Esophagus muscularis mucosa (tissue), 4 donors: ENCODE results near the gene DDX56. TPM values are rescaled to one million over a fixed set of nuclear protein-coding genes. Genes with fewer than 3 reads are reported as not detected.

ENCODE experiments used
- DNase-seq: peaks from one replicate; pipeline ENCODE4 v3.0.0-alpha.2; 2017; ENCODE audit errors: extremely low spot score
- H3K27ac ChIP-seq, 4 donors: fragments of 200-600 bp; sonication (generic); replicated peaks in 1 of 4; 1 replicate in 3 of 4; 2 replicates in 1 of 4; pipeline ENCODE4 v1.5.1; 2016 to 2019; ENCODE audit warnings: mild to moderate bottlenecking in 1 of 4
- H3K27me3 ChIP-seq, 4 donors: fragments of 200-600 bp; sonication (generic); one replicate each; pipeline versions ENCODE4 v1.5.1 to v1.6.0; 2016 to 2019
- H3K36me3 ChIP-seq, 4 donors: fragments of 200-600 bp; sonication (generic); one replicate each; pipeline ENCODE4 v1.5.1; 2016 to 2019
- H3K4me1 ChIP-seq, 4 donors: fragments of 200-600 bp; sonication (generic); one replicate each; pipeline ENCODE4 v1.5.1; 2016 to 2019
- H3K4me3 ChIP-seq, 4 donors: fragments of 200-600 bp; sonication (generic); 1 replicate in 2 of 4; 2 replicates in 2 of 4; pipeline ENCODE4 v1.5.1; 2016 to 2019; ENCODE audit warnings: mild to moderate bottlenecking in 4 of 4, moderate library complexity in 1 of 4
- H3K9me3 ChIP-seq, 4 donors: fragments of 200-600 bp; sonication (generic); 1 replicate in 3 of 4; 2 replicates in 1 of 4; pipeline ENCODE4 v1.5.1; 2016 to 2019
- EP300 ChIP-seq: sonication (generic); formaldehyde crosslinking; IDR thresholded peaks from one replicate; pipeline ENCODE4 v1.6.1; 2017; ENCODE audit warnings: antibody characterized with exemption
- POLR2A ChIP-seq: fragments of 450-650 bp; IDR thresholded peaks from one replicate; pipeline ENCODE4 v1.6.1; 2017; ENCODE audit warnings: antibody characterized with exemption, moderate library complexity, mild to moderate bottlenecking, low read depth
- POLR2AphosphoS5 ChIP-seq, 2 donors: sonication (generic); formaldehyde crosslinking; IDR thresholded peaks; one replicate each; pipeline ENCODE4 v1.6.1; 2017; ENCODE audit warnings: antibody characterized with exemption in 2 of 2
- WGBS: methylation state at CpG from one replicate; pipeline ENCODE4 v1.1.5; 2018; 5-methylcytosine and 5-hydroxymethylcytosine counted together
- intact Hi-C: fragments of 100-400 bp; cut with DNase I; formaldehyde crosslinking; loops from one replicate; pipeline ENCODE4 v1.15.1; 2023
- total RNA-seq, 4 donors: library from RNA; depleted of rRNA; stranded (reverse); fragments of >200 nt; gene quantifications; one replicate each; pipeline versions ENCODE4 v1.1.0 to v1.2.1, GENCODE V29; 2016
- TF ChIP-seq, protein P1 (sequence below), 3 experiments: fragments of 200-600 bp in 2 of 3; fragments of 450-650 bp in 1 of 3; sonication (generic) in 2 of 3; IDR thresholded peaks; one replicate each; pipeline ENCODE4 v1.5.1; 2017 to 2019; ENCODE audit warnings: antibody characterized with exemption in 3 of 3, mild to moderate bottlenecking in 2 of 3, moderate library complexity in 1 of 3

DDX56 gene
- total RNA-seq, 4 donors from 2014 or later: 35.3 to 54.2 (median 49.4) TPM

DNA sequence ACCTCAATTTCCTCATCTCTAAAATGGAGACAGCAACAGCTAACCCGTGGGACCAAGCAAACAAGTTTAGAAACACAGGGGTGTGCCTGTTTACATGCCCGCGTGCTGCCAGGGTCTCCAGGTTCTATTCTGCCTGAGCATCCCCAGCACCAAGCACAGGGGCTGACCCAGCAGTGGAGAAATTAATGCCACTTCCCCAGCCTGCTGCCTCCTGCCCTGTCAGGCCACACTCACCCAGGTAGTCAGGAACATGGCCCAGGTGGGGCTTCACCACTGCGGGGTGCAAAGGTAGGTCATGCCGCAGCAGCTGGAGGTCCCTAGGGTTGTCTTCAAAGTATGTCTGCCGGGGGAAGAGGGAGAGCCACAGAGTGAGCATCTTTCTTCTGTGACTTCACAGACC is 5.8 kb downstream of the DDX56 start:
- no peak for DNase-seq
- TF ChIP-seq POLR2A (no peak), EP300 (no peak), POLR2AphosphoS5 (IDR thresholded peaks at IDR 0.05) (no peak)
- TF ChIP-seq, protein P1, sequence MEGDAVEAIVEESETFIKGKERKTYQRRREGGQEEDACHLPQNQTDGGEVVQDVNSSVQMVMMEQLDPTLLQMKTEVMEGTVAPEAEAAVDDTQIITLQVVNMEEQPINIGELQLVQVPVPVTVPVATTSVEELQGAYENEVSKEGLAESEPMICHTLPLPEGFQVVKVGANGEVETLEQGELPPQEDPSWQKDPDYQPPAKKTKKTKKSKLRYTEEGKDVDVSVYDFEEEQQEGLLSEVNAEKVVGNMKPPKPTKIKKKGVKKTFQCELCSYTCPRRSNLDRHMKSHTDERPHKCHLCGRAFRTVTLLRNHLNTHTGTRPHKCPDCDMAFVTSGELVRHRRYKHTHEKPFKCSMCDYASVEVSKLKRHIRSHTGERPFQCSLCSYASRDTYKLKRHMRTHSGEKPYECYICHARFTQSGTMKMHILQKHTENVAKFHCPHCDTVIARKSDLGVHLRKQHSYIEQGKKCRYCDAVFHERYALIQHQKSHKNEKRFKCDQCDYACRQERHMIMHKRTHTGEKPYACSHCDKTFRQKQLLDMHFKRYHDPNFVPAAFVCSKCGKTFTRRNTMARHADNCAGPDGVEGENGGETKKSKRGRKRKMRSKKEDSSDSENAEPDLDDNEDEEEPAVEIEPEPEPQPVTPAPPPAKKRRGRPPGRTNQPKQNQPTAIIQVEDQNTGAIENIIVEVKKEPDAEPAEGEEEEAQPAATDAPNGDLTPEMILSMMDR (IDR thresholded peaks at IDR 0.05): no peak
- Histone ChIP-seq H3K36me3 (peaks cover 69 to 100% (median 96%) of the 10 kb centered on the region in 4 donors), H3K27ac (no peak overlapping the region), H3K27me3 (no peaks in the 10 kb centered on the region), H3K4me3 (no peak overlapping the region), H3K9me3 (no peaks in the 10 kb centered on the region), H3K4me1 (peaks cover 9 to 25% (median 17%) of the 10 kb centered on the region in 4 donors)
- intact Hi-C loops: loop anchor here (5.0 kb wide), 1 partner anchor 326 kb away; no protein-coding TSS in a partner anchor
- 95% methylated on average over 6 of the region's 6 CpGs for WGBS

DNA sequence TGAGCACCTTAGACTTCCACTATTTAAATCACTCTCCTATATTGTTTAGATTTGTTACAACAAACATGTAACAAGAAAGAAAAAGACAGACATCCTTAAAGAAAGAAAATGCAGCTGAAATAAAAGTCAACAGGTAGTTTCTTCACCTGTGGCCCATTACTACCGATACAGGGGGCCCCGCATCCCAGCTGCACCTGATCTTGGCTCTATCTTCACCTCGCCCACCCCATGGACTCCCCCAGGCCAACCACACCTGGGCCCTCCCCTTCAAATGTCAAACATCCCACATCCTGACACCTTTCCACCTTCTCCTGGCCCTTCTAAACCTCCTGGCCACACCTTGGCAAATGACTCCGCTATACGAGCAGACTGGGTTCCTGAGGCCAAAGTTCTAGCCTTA is 7.0 kb downstream of the DDX56 start:
- H3K27me3 ChIP-seq: no peaks in the 10 kb centered on the region
- no peaks in the 10 kb centered on the region for H3K9me3 ChIP-seq
- DNase-seq: no peak
- 91% methylated on average over 5 of the region's 5 CpGs for whole genome bisulfite sequencing
- H3K27ac ChIP-seq: no peak overlapping the region
- peaks cover 4 to 19% (median 11%) of the 10 kb centered on the region in 4 donors for H3K4me1 ChIP-seq
- no peak overlapping the region for H3K4me3 ChIP-seq
- H3K36me3 ChIP-seq: peaks cover 63 to 89% (median 85%) of the 10 kb centered on the region in 4 donors
- no peak for TF ChIP-seq EP300
- no peak for TF ChIP-seq POLR2A
- intact Hi-C loops: loop anchor here (5.0 kb wide), 1 partner anchor 324 kb away; no protein-coding TSS in a partner anchor

DNA sequence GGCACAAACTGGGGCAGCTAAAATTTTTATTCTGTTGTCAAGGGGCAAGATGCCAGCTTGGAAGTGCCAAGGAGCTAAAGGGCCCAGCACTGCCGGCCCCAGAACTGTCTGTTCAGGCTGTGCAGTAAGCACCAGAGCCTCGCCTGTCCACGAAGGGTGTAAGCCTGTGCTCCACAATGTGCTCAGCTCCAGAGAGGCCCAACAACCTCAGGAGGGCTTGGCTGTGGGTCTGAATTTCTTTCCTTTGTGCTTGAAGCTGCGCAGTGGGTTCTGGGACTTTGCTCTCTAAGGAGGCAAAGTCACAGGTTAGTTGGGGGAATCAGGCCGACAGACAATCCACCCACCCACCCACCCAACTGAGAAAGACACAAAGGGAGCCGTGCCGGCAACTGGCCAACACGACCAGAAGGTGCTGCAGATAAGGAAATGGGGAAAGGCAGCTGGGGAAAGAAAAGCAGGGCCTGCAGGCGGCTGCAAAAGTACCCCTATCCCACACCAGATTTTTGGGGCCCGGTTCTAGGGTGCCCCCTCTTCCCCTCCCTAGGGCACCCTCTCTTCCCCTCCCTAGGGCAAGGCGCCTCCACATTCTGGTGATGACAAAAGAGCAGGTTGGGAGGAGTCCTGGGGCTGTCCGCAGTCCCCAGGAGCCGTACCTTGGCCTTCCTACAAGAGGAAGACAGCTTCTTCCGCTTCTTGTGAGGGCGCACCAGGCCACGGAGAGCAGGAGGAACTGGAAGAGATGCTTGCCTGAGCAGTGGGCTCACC is 7.7 kb downstream of the DDX56 start:
- no peak for DNase-seq
- peaks cover 56 to 82% (median 78%) of the 10 kb centered on the region in 4 donors for H3K36me3 ChIP-seq

DNA sequence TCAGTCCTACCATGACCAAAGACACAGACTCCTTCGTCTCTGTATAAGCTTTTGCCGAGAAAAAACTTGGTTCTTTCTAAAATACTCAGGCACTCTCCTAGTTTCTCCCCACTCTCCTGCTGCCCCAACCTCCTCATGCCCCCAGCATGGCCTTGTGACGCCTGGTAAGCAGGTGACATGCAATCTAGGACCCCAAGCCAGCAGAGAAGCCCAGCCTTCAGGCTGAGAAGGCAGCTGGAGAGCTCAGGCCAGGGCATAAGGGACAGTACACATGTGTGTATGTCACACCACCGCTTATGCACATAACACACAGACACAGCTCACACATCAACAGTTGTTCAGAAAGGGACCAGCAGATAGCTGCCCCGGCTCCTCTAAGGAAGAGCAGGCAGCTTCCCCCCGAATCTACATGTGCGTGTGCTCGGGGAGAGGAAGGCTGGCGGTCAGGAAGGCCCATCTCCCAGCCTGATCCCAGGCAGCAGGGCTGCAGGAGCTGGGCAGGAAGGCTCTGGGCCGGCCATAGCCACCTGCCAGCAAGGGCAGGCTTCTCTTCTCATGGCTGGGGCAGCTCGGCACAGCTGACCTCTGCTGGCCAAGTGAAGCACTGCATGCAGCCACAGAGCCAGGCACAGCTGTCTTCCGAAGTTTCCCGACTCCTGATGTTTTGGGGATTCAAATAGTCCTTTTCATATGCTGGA is 8.5 kb downstream of the DDX56 start:
- no peaks in the 10 kb centered on the region for H3K27me3 ChIP-seq
- 46% methylated on average over 9 of the region's 13 CpGs for WGBS
- H3K4me3 ChIP-seq: no peak overlapping the region
- H3K4me1 ChIP-seq: peaks cover 4 to 17% (median 11%) of the 10 kb centered on the region in 4 donors
- DNase-seq: no peak
- peaks cover 49 to 74% (median 71%) of the 10 kb centered on the region in 4 donors for H3K36me3 ChIP-seq
- intact Hi-C loops: loop anchor here (2.0 to 5.0 kb wide), 2 partner anchors 74 to 323 kb away; partner anchors contain the start of gene NUDCD3
- H3K27ac ChIP-seq: peak overlapping the region in 2 of 4 donors; percentile 19 to 34
- no peaks in the 10 kb centered on the region for H3K9me3 ChIP-seq
- TF ChIP-seq, protein P1 (IDR thresholded peaks at IDR 0.05): peak in 2 of 3 experiments; percentile 93 to 94
- TF ChIP-seq POLR2A (no peak), POLR2AphosphoS5 (IDR thresholded peaks at IDR 0.05) (peak in 1 of 2 donors; percentile 32)

More for the DNA sequence above, 7.7 kb downstream of the DDX56 start:
- H3K4me3 ChIP-seq: no peak overlapping the region
- no peaks in the 10 kb centered on the region for H3K27me3 ChIP-seq
- intact Hi-C loops: loop anchor here (2.0 to 5.0 kb wide), 2 partner anchors 75 to 324 kb away; partner anchors contain the start of gene NUDCD3
- WGBS: 82% methylated on average over 11 of the region's 16 CpGs
- no peak for TF ChIP-seq POLR2A
- TF ChIP-seq EP300: no peak
- TF ChIP-seq, protein P1 (IDR thresholded peaks at IDR 0.05): no peak
- TF ChIP-seq POLR2AphosphoS5 (IDR thresholded peaks at IDR 0.05): no peak
- H3K27ac ChIP-seq: peak overlapping the region in 2 of 4 donors; percentile 19 to 34
- peaks cover 4 to 17% (median 11%) of the 10 kb centered on the region in 4 donors for H3K4me1 ChIP-seq
- H3K9me3 ChIP-seq: no peaks in the 10 kb centered on the region

DNA sequence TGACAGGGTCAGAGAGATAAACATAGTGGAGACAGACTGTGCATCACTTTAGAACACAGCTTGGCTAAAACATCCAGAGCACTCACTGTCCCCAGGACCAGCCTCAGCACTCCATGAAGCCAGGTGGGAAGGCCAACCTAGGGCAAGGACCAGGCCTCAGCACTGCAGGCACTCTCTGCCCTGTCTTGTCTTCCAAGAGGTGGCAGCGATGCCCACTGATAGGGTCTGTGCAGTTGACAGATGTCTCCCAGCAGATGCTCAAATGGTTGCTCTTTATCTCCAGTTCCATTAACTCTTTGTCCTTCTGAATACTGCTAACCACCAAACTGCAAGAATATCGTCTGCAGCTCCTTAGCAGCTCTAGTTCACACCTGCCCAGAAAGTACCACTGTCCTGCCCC is 9.1 kb downstream of the DDX56 start:
- DNase-seq: no peak
- peaks cover 4 to 17% (median 11%) of the 10 kb centered on the region in 4 donors for H3K4me1 ChIP-seq
- H3K27ac ChIP-seq: no peak overlapping the region
- H3K9me3 ChIP-seq: no peaks in the 10 kb centered on the region
- no peak overlapping the region for H3K4me3 ChIP-seq
- intact Hi-C loops: loop anchor here (2.0 to 5.0 kb wide), 2 partner anchors 74 to 322 kb away; partner anchors contain the start of gene NUDCD3
- WGBS: 75% methylated on average over 1 of the region's 2 CpGs
- TF ChIP-seq EP300 (no peak), POLR2A (no peak), POLR2AphosphoS5 (IDR thresholded peaks at IDR 0.05) (no peak)
- TF ChIP-seq, protein P1 (IDR thresholded peaks at IDR 0.05): no peak
- H3K27me3 ChIP-seq: no peaks in the 10 kb centered on the region
- peaks cover 43 to 68% (median 64%) of the 10 kb centered on the region in 4 donors for H3K36me3 ChIP-seq
